HEK293 (cell line): ENCODE data around the gene CRK.

ENCODE experiments used
- CTCF ChIP-seq: fragments of 450-650 bp; formaldehyde crosslinking; IDR thresholded peaks from 2 replicates; pipeline ENCODE4 v1.5.1; 2016; ENCODE audit warnings: missing biosample characterization, missing genetic modification characterization
- KLF1 ChIP-seq: fragments of 450-650 bp; formaldehyde crosslinking; IDR thresholded peaks from 2 replicates; pipeline ENCODE4 v1.5.1; 2016; ENCODE audit warnings: missing biosample characterization, missing genetic modification characterization
- MZF1 ChIP-seq: fragments of 450-650 bp; formaldehyde crosslinking; IDR thresholded peaks from 2 replicates; pipeline ENCODE4 v1.5.1; 2017; ENCODE audit warnings: missing biosample characterization, missing genetic modification characterization, borderline replicate concordance
- ZBTB1 ChIP-seq: fragments of 450-650 bp; formaldehyde crosslinking; IDR thresholded peaks from 2 replicates; pipeline ENCODE4 v1.5.1; 2016; ENCODE audit warnings: missing biosample characterization, missing genetic modification characterization
- ZBTB20 ChIP-seq: fragments of 450-650 bp; formaldehyde crosslinking; IDR thresholded peaks from 2 replicates; pipeline ENCODE4 v1.5.1; 2016; ENCODE audit warnings: missing biosample characterization, missing genetic modification characterization
- ZNF423 ChIP-seq: fragments of 450-650 bp; formaldehyde crosslinking; IDR thresholded peaks from 2 replicates; pipeline ENCODE4 v1.5.1; 2016; ENCODE audit warnings: missing biosample characterization, missing genetic modification characterization
- ZNF544 ChIP-seq: fragments of 450-650 bp; formaldehyde crosslinking; IDR thresholded peaks from 2 replicates; pipeline ENCODE4 v1.5.0; 2017; ENCODE audit warnings: missing biosample characterization, missing genetic modification characterization
- ZNF629 ChIP-seq: fragments of 450-650 bp; formaldehyde crosslinking; IDR thresholded peaks from 2 replicates; pipeline ENCODE4 v1.5.1; 2017; ENCODE audit warnings: missing biosample characterization, missing genetic modification characterization
- ZNF639 ChIP-seq: fragments of 450-650 bp; formaldehyde crosslinking; IDR thresholded peaks from 2 replicates; pipeline ENCODE4 v1.5.1; 2016; ENCODE audit warnings: missing biosample characterization, missing genetic modification characterization
- ZNF664 ChIP-seq: fragments of 450-650 bp; formaldehyde crosslinking; IDR thresholded peaks from 2 replicates; pipeline ENCODE4 v1.5.1; 2016; ENCODE audit warnings: missing biosample characterization, missing genetic modification characterization
- TF ChIP-seq, protein P1 (sequence below): fragments of 450-650 bp; formaldehyde crosslinking; IDR thresholded peaks from 2 replicates; pipeline ENCODE4 v1.5.1; 2016; ENCODE audit warnings: missing biosample characterization, missing genetic modification characterization

DNA sequence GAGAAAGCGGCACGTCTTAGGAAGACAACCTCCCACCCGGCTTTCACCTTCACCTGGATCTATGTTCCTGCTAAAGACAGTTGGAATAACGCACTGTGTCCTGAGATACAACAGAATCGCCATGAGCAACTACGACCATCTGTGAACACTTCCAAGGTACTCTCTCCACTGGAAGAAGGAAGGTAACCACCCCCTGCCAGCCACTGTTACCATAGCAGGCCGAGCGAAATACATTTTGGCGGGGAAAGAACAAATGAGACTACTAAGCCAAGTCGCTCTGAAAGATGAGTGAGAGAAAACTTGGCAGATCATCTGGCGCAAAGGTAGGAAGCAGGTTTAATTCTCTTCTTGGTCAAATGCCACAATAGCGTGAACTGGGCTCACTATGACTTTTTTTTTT, 9.8 kb downstream of the CRK start:
- TF ChIP-seq CTCF (tag by site-specific recombination) (no peak), ZNF629 (tag by site-specific recombination) (no peak), ZBTB20 (tag by site-specific recombination) (no peak), MZF1 (tag by site-specific recombination) (no peak), ZNF664 (no peak), ZNF423 (tag by site-specific recombination) (no peak), ZBTB1 (tag by site-specific recombination) (no peak), ZNF544 (tag by site-specific recombination) (no peak), KLF1 (tag by site-specific recombination) (no peak), ZNF639 (tag by site-specific recombination) (no peak)
- TF ChIP-seq, protein P1, sequence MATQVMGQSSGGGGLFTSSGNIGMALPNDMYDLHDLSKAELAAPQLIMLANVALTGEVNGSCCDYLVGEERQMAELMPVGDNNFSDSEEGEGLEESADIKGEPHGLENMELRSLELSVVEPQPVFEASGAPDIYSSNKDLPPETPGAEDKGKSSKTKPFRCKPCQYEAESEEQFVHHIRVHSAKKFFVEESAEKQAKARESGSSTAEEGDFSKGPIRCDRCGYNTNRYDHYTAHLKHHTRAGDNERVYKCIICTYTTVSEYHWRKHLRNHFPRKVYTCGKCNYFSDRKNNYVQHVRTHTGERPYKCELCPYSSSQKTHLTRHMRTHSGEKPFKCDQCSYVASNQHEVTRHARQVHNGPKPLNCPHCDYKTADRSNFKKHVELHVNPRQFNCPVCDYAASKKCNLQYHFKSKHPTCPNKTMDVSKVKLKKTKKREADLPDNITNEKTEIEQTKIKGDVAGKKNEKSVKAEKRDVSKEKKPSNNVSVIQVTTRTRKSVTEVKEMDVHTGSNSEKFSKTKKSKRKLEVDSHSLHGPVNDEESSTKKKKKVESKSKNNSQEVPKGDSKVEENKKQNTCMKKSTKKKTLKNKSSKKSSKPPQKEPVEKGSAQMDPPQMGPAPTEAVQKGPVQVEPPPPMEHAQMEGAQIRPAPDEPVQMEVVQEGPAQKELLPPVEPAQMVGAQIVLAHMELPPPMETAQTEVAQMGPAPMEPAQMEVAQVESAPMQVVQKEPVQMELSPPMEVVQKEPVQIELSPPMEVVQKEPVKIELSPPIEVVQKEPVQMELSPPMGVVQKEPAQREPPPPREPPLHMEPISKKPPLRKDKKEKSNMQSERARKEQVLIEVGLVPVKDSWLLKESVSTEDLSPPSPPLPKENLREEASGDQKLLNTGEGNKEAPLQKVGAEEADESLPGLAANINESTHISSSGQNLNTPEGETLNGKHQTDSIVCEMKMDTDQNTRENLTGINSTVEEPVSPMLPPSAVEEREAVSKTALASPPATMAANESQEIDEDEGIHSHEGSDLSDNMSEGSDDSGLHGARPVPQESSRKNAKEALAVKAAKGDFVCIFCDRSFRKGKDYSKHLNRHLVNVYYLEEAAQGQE (tag by site-specific recombination), result no peak
